Liver (tissue), 3 donors: Measurements from ENCODE around the gene STXBP6.

Source experiments
- ATF3 ChIP-seq: IDR thresholded peaks from 2 replicates; pipeline ENCODE4 v1.6.1; 2016; ENCODE audit warnings: antibody characterized with exemption
- CTCF ChIP-seq: fragments of 150-350 bp; IDR thresholded peaks from 2 replicates; pipeline ENCODE4 v1.5.1; 2017; ENCODE audit warnings: improper control_type of control experiment, low read depth, low read length; ENCODE audit not compliant: missing input control
- JUND ChIP-seq, 2 donors: IDR thresholded peaks; 2 replicates each; pipeline ENCODE4 v1.6.1; 2016; ENCODE audit warnings: antibody characterized with exemption in 2 of 2
- RAD21 ChIP-seq, 2 donors: IDR thresholded peaks; 2 replicates each; pipeline ENCODE4 v1.6.1; 2016; ENCODE audit warnings: antibody characterized with exemption in 2 of 2, mild to moderate bottlenecking in 2 of 2
- REST ChIP-seq: IDR thresholded peaks from 2 replicates; pipeline ENCODE4 v1.6.1; 2016; ENCODE audit warnings: antibody characterized with exemption, mild to moderate bottlenecking
- RXRA ChIP-seq, 2 donors: IDR thresholded peaks; 2 replicates each; pipeline ENCODE4 v1.6.1; 2017 to 2018; ENCODE audit warnings: antibody characterized with exemption in 2 of 2, mild to moderate bottlenecking in 1 of 2
- TAF1 ChIP-seq: conservative IDR thresholded peaks from 2 replicates; pipeline ENCODE4 v1.6.1; 2016; ENCODE audit warnings: antibody characterized with exemption, mild to moderate bottlenecking
- YY1 ChIP-seq: IDR thresholded peaks from 2 replicates; pipeline ENCODE4 v1.6.1; 2016; ENCODE audit warnings: antibody characterized with exemption, mild to moderate bottlenecking
- TF ChIP-seq, protein P1 (sequence below): IDR thresholded peaks from 2 replicates; pipeline ENCODE4 v1.6.1; 2016; ENCODE audit warnings: antibody characterized with exemption
- TF ChIP-seq, protein P2 (sequence below): IDR thresholded peaks from 2 replicates; pipeline ENCODE4 v1.6.1; 2016; ENCODE audit warnings: antibody characterized with exemption
- donor health status: healthy.
- donor health status: healthy.

DNA sequence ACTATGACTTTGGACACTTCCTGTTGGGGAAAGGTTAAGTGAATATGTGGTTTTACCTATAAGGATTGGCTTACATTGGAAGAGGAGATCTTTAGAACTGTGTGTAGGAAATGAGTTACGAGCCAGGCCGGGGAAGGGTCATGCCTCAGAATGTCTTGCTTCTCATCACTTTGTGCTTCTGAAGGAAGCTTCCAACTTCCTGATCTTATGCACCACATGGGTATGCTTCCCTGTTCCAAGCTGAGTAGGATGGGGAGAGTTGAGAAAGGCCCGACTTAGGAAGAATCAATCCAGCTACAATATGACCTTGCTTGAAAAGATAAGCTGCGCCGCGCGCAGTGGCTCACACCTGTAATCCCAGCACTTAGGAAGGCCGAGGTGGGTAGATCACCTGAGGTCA is 59.9 kb downstream of the STXBP6 start:
- no peak for TF ChIP-seq CTCF
- TF ChIP-seq, protein P1, sequence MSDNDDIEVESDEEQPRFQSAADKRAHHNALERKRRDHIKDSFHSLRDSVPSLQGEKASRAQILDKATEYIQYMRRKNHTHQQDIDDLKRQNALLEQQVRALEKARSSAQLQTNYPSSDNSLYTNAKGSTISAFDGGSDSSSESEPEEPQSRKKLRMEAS, result no peak
- no peak for TF ChIP-seq RAD21 (IDR thresholded peaks at IDR 0.05)
- TF ChIP-seq REST, result no peak
- TF ChIP-seq, protein P2, sequence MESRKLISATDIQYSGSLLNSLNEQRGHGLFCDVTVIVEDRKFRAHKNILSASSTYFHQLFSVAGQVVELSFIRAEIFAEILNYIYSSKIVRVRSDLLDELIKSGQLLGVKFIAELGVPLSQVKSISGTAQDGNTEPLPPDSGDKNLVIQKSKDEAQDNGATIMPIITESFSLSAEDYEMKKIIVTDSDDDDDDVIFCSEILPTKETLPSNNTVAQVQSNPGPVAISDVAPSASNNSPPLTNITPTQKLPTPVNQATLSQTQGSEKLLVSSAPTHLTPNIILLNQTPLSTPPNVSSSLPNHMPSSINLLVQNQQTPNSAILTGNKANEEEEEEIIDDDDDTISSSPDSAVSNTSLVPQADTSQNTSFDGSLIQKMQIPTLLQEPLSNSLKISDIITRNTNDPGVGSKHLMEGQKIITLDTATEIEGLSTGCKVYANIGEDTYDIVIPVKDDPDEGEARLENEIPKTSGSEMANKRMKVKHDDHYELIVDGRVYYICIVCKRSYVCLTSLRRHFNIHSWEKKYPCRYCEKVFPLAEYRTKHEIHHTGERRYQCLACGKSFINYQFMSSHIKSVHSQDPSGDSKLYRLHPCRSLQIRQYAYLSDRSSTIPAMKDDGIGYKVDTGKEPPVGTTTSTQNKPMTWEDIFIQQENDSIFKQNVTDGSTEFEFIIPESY, result no peak
- no peak for TF ChIP-seq YY1
- no peak for TF ChIP-seq TAF1
- TF ChIP-seq RXRA (IDR thresholded peaks at IDR 0.05), result no peak
- no peak for TF ChIP-seq JUND (IDR thresholded peaks at IDR 0.05)
- TF ChIP-seq ATF3, result no peak
